Fibroblast of skin of left biceps (primary cell): ENCODE results near the gene RAET1L.
"Not testable (repeated sequence)": the region's sequence is repeated elsewhere in the genome, so short reads cannot be mapped to it uniquely, and the experiment has no call there.

Experiments used
- DNase-seq, 2 experiments: peaks; one replicate each; pipeline ENCODE4 v3.0.0-alpha.2; 2013; ENCODE audit warnings: low read depth in 2 of 2

The RAET1L gene

GRCh38 chr6:150016324-150017185, 8.8 kb downstream of the RAET1L start:
- peak; percentile 8 to 10 for DNase-seq

- DNase-seq = not testable (repeated sequence)
Observed at GRCh38 chr6:150015281-150016001, 9.9 kb downstream of the RAET1L start.

GRCh38 chr6:150014623-150015280, 10.6 kb downstream of the RAET1L start:
- DNase-seq = not testable (repeated sequence)

GRCh38 chr6:150013785-150014622, 11.3 kb downstream of the RAET1L start:
- DNase-seq = not testable (repeated sequence)

- not testable (repeated sequence) for DNase-seq
Observed at GRCh38 chr6:150012846-150013784, 12.2 kb downstream of the RAET1L start.

- no peak for DNase-seq
Observed at GRCh38 chr6:150008588-150008987, 16.7 kb downstream of the RAET1L start.

- DNase-seq = no peak
Observed at GRCh38 chr6:150006961-150007464, 18.3 kb downstream of the RAET1L start.

DNA sequence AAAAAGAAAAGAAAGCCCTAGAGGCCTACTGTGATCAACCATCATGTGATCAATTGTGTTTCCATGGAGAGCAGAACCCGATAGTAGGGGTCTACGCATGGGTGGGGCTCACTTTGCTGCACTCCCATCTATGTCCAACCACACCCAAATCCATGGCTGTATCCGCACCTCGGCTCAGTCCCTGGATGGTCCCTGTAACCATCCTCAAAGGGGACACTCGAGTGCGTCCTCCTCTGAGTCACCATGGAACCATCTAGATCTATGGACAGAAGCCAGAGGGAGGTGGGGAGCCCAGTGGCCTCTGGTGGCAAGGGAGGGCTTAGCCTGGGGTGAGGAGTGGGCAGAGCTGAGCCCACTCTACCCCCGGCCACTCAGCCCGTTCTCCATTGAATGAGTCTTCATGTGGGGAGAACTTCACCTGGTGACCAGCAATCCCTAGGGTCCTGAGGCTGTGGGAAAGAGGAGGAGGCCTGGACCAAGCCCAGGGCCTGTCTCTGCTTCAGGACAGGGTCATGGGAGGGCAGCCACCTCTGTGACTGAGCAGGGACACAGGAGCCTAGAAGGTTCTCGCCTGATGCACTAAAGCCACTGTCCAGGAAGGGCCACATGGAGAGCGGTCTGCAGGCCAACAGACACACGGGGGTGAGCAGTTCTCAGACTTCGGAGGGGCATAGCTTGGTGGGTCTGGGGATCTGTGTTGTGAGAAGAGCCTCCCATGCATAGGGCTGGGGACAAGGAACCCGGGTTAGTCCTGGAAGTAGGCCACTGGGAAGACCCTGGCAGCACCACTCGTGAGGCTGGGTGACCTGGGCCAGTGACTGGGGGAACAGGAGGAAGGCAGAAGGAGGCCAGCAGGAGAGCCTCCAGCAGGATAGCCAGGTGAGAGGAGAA, 19.3 kb downstream of the RAET1L start:
- DNase-seq = no peak

- DNase-seq = peak; percentile 57 to 58
Observed at GRCh38 chr6:150004783-150005717, 20.3 kb downstream of the RAET1L start.

DNA sequence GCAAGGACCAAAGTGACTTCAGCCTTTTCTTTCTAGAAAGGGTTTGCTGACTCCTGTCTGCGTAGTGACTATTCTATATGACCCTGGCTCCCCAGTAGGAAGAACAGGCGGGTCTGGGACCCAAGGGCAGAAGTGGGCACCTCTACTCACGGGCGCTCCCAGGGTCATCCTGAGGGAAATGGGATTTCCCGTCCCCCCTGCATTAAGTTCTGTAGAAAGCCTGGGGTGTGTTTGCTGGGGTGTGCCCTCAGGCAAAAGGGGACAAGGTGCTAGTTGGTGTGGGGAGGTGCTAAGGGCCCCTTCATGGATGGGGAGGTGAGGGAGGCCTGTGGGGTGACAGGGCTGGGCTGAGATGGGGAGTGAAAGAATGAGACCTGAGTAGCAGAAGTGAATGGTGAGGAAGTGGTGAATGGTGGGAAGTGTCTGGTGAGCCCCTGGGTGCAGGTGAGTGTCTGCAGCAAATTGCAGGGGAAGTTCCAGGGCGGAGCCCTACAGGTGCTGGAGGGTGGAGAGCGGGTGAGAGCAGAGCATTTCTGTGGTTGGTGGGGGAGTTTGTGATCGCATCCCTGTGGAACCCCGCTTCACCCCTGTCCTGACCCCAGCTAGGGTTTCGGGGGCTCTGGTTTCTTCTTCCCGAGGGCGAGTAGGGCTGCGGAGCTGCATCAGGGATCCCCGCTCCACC, 21.1 kb downstream of the RAET1L start:
- no peak for DNase-seq

DNA sequence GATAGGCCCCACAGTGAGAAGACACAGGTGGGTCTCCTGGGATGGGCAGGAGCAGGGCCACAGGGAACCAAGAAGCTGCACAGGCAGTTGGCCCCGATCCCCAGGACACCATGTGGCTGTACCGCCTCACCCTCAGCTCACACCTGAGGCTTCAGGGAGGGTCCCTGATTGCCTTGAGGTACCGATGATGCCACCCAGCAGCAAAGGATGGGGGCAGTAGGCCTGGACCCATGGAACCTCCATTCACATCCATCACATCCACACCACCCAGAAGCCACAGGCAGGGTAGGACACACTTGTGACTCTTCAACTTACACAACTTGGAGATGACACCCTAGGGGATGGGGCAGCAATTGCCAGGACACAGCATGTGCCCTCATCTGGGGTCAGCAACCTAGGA, 21.7 kb downstream of the RAET1L start:
- not testable (repeated sequence) for DNase-seq

GRCh38 chr6:150002710-150003109, 22.6 kb downstream of the RAET1L start:
- DNase-seq = no peak

DNA sequence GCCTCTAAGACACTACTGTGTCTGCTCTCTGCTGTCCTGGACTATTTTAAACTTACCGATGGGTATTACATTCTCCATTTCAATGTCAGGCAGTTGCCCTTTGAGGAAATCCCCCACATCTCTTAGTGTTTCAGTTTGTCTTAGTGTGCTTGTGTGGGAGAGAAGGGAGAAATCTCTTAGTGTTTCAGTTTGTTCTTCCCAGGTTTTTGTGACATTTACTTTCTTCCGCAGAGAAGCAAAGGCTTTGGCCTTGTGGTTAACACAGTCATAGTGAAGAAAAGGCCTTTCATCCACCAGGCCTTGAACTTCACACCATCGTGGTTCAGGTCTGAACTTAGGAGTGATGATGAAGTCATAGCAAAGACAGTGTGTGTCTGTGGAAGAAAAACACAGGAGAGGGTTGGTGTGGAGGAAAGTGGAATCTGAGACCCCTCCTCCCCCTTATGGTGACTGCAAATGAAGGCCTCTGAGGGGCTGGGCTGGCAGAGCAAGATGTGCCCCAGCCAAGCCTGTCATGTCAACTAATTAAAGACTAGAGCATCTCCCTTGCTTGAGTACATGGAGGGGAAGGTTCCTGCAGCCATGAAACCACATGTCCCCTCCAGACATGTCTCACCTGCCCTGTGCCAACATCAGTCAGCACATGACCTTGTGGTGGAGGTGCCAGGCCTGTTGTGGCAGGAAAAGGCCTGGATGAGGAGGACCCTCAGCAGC, 23.9 kb downstream of the RAET1L start:
- DNase-seq = no peak

- no peak for DNase-seq
Observed at GRCh38 chr6:149999636-150000035, 25.7 kb downstream of the RAET1L start.

GRCh38 chr6:149995971-149996370, 29.4 kb downstream of the RAET1L start:
- no peak for DNase-seq

- no peak for DNase-seq
Observed at GRCh38 chr6:149995235-149995750, 30.0 kb downstream of the RAET1L start.
